Lower leg skin (tissue), 3 donors: ENCODE results near the gene IHH.

Experiments
- POLR2A ChIP-seq, 2 donors: fragments of 450-650 bp; IDR thresholded peaks; one replicate each; pipeline ENCODE4 v1.6.1; 2016 to 2017; ENCODE audit warnings: antibody characterized with exemption in 2 of 2, mild to moderate bottlenecking in 1 of 2, moderate library complexity in 1 of 2
- TF ChIP-seq, protein P1 (sequence below), 3 donors: fragments of 450-650 bp; IDR thresholded peaks; one replicate each; pipeline ENCODE4 v1.5.1; 2016; ENCODE audit warnings: antibody characterized with exemption in 3 of 3, mild to moderate bottlenecking in 3 of 3, moderate library complexity in 2 of 3

DNA sequence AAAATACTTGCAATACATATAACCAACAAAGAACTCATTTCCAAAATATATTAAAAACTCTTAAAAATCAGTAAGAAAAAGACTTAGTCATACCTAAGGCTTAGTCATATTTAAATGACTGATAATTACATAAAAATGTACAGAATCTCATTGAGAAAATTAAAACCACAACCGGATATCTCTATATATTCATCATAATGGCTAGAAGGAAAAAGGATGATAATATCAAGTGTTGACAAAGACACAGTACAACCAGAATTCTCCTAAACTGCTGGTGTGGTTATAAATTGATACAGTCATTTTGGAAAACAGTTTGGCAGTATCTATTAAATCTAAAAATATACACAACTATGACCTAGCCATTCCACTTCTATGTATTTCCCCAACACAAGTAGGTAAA is 27.1 kb upstream of the IHH start:
- TF ChIP-seq, protein P1, sequence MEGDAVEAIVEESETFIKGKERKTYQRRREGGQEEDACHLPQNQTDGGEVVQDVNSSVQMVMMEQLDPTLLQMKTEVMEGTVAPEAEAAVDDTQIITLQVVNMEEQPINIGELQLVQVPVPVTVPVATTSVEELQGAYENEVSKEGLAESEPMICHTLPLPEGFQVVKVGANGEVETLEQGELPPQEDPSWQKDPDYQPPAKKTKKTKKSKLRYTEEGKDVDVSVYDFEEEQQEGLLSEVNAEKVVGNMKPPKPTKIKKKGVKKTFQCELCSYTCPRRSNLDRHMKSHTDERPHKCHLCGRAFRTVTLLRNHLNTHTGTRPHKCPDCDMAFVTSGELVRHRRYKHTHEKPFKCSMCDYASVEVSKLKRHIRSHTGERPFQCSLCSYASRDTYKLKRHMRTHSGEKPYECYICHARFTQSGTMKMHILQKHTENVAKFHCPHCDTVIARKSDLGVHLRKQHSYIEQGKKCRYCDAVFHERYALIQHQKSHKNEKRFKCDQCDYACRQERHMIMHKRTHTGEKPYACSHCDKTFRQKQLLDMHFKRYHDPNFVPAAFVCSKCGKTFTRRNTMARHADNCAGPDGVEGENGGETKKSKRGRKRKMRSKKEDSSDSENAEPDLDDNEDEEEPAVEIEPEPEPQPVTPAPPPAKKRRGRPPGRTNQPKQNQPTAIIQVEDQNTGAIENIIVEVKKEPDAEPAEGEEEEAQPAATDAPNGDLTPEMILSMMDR (IDR thresholded peaks at IDR 0.05), result no peak
- TF ChIP-seq POLR2A (IDR thresholded peaks at IDR 0.05), result no peak
